A172 (cell line): Measurements from ENCODE around the gene EML5. TPM values are rescaled to one million over a fixed set of nuclear protein-coding genes. Genes with fewer than 3 reads are reported as not detected.
"Not testable (repeated sequence)": the region's sequence is repeated elsewhere in the genome, so short reads cannot be mapped to it uniquely, and the experiment has no call there.

ENCODE experiments used
- DNase-seq: peaks from one replicate; pipeline ENCODE4 v3.0.0-alpha.2; 2015; ENCODE audit warnings: low spot score
- total RNA-seq: library from RNA; depleted of rRNA; stranded (reverse); fragments of >200 nt; shearing (Covaris generic); gene quantifications from 2 replicates; pipeline ENCODE4 v1.2.3, GENCODE V29; 2014; rRNA removed

EML5 gene
- 0.24 and 0.34 TPM in 2 replicates for total RNA-seq

GRCh38 chr14:88792473-88793258 lies at the start of gene EML5:
TSS of gene EML5 (minus strand) at chr14:88792953. CDS start at chr14:88792503, 450 bp downstream.
- DNase-seq: peak; percentile 8

- DNase-seq: no peak
These were observed 49.7 kb upstream of the EML5 start for GRCh38 chr14:88842414-88842813.

- DNase-seq: no peak
These were observed 49.0 kb upstream of the EML5 start for GRCh38 chr14:88841741-88842140.

GRCh38 chr14:88840926-88841325 lies 48.2 kb upstream of the EML5 start:
- no peak for DNase-seq

- DNase-seq: no peak
These were observed 45.3 kb upstream of the EML5 start for GRCh38 chr14:88838015-88838414.

GRCh38 chr14:88837495-88837894 lies 44.7 kb upstream of the EML5 start:
- DNase-seq: no peak

- no peak for DNase-seq
These were observed 42.9 kb upstream of the EML5 start for GRCh38 chr14:88835661-88836060.

GRCh38 chr14:88834883-88835431 lies 42.2 kb upstream of the EML5 start:
- DNase-seq: no peak

GRCh38 chr14:88831284-88831683 lies 38.5 kb upstream of the EML5 start:
- DNase-seq: peak; percentile 58

GRCh38 chr14:88829685-88830302 lies 37.0 kb upstream of the EML5 start:
- DNase-seq: no peak

- DNase-seq: no peak
These were observed 36.4 kb upstream of the EML5 start for GRCh38 chr14:88829188-88829587.

GRCh38 chr14:88825503-88825902 lies 32.8 kb upstream of the EML5 start:
- no peak for DNase-seq

GRCh38 chr14:88825078-88825458 lies 32.3 kb upstream of the EML5 start:
- no peak for DNase-seq

- DNase-seq: peak; percentile 63
These were observed 31.7 kb upstream of the EML5 start, which contains the start of gene TTC8 for GRCh38 chr14:88824314-88825077. TSS of gene TTC8 (plus strand) at chr14:88824651. CDS start at chr14:88824708, 57 bp downstream.

GRCh38 chr14:88823968-88824313 lies 31.2 kb upstream of the EML5 start:
- DNase-seq: no peak

GRCh38 chr14:88821888-88822287 lies 29.1 kb upstream of the EML5 start:
- no peak for DNase-seq

GRCh38 chr14:88821378-88821777 lies 28.6 kb upstream of the EML5 start:
- DNase-seq: no peak

GRCh38 chr14:88819674-88820073 lies 26.9 kb upstream of the EML5 start:
- not testable (repeated sequence) for DNase-seq

- DNase-seq: no peak
These were observed 25.3 kb upstream of the EML5 start for GRCh38 chr14:88818018-88818417.

- no peak for DNase-seq
These were observed 23.2 kb upstream of the EML5 start for GRCh38 chr14:88815980-88816379.

- no peak for DNase-seq
These were observed 15.6 kb upstream of the EML5 start for GRCh38 chr14:88808359-88808758.

GRCh38 chr14:88804477-88804876 lies 11.7 kb upstream of the EML5 start:
- no peak for DNase-seq
